Mammary epithelial cell (primary cell): ENCODE results near the gene VSTM1.
"Not testable (repeated sequence)": the region's sequence is repeated elsewhere in the genome, so short reads cannot be mapped to it uniquely, and the experiment has no call there.

Experiments
- EZH2 ChIP-seq: IDR thresholded peaks from 2 replicates; pipeline ENCODE4 v1.6.1; 2012; ENCODE audit warnings: low read length, inconsistent platforms, borderline replicate concordance
- TF ChIP-seq, protein P1 (sequence below), 2 donors: IDR thresholded peaks in 1 of 2; conservative IDR thresholded peaks in 1 of 2; 2 replicates each; pipeline ENCODE4 v1.5.1; 2011 to 2012; ENCODE audit warnings: inconsistent platforms in 2 of 2, low read length in 2 of 2, mild to moderate bottlenecking in 2 of 2, control low read depth in 1 of 2, low read depth in 1 of 2; ENCODE audit not compliant: insufficient read depth in 1 of 2; ENCODE audit errors: extremely low read depth in 1 of 2

DNA sequence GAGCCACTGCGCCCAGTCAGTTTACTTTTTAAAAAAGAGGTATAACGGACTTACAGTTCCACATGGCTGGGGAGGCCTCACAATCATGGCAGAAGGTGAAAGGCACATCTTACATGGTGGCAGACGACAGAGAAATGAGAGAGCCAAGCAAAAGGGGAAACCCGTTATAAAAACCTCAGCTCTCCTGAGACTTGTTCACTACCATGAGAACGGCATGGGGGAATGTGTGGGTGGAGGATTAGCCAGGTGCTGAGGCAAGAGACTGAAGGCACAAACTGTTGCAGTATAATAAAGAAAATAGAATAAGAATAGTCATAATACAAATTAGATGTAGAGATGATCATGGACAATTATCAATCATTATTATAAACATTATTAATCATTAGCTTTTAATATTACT, 27.2 kb downstream of the VSTM1 start:
- TF ChIP-seq, protein P1, sequence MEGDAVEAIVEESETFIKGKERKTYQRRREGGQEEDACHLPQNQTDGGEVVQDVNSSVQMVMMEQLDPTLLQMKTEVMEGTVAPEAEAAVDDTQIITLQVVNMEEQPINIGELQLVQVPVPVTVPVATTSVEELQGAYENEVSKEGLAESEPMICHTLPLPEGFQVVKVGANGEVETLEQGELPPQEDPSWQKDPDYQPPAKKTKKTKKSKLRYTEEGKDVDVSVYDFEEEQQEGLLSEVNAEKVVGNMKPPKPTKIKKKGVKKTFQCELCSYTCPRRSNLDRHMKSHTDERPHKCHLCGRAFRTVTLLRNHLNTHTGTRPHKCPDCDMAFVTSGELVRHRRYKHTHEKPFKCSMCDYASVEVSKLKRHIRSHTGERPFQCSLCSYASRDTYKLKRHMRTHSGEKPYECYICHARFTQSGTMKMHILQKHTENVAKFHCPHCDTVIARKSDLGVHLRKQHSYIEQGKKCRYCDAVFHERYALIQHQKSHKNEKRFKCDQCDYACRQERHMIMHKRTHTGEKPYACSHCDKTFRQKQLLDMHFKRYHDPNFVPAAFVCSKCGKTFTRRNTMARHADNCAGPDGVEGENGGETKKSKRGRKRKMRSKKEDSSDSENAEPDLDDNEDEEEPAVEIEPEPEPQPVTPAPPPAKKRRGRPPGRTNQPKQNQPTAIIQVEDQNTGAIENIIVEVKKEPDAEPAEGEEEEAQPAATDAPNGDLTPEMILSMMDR (conservative IDR thresholded peaks at IDR 0.05 in 1 of 2, IDR thresholded peaks at IDR 0.05 in 1 of 2; ENCODE audit: extremely low read depth in 1 of 2, insufficient read depth in 1 of 2, low read depth in 1 of 2, low read length in 2 of 2): not testable (repeated sequence)
- TF ChIP-seq EZH2: not testable (repeated sequence)
